GM12878 (cell line): Measurements from ENCODE around the gene MSL1.

Experiments used
- TARDBP ChIP-seq: IDR thresholded peaks from 2 replicates; pipeline ENCODE4 v1.6.1; 2016; ENCODE audit warnings: borderline replicate concordance
- TF ChIP-seq, protein P1 (sequence below): IDR thresholded peaks from 2 replicates; pipeline ENCODE4 v1.6.1; 2012; ENCODE audit warnings: low read length, inconsistent platforms
- TF ChIP-seq, protein P2 (sequence below), 3 experiments: IDR thresholded peaks in 2 of 3; conservative IDR thresholded peaks in 1 of 3; 2 replicates each; pipeline ENCODE4 v1.5.1; 2011; ENCODE audit warnings: low read depth in 3 of 3, low read length in 3 of 3, mild to moderate bottlenecking in 3 of 3, control low read depth in 2 of 3, moderate library complexity in 2 of 3, inconsistent platforms in 1 of 3, mixed read lengths in 1 of 3; ENCODE audit not compliant: control insufficient read depth in 2 of 3, insufficient read depth in 1 of 3; ENCODE audit errors: extremely low read depth in 1 of 3
- TF ChIP-seq, protein P3 (sequence below): fragments of 450-650 bp; IDR thresholded peaks from 2 replicates; pipeline ENCODE4 v1.6.1; 2016; ENCODE audit warnings: mild to moderate bottlenecking

DNA sequence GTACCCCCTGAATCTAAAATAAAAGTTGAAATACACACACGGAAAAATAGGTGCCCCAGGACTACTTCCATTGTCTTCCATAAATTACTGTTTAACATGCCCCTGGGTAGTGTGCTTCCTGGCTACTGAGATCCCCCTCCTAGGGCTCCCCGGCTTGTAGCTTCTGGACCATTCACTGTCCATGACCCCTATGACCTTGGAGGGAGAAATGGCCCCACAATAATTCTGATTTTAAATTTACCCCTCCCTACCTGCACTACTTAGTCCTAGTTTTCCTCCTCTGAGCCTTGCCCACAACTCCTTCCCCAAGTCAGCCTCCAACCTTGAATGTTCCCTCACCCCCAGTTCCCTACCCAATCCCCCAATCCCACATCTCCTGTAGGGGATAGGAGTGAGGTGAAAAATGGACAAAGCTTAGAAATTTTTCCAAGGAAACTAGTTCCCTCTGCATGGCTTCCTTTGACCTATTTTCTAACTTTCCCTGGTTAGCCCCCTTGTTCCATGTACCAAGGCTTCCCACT is 9.5 kb upstream of the MSL1 start:
- TF ChIP-seq, protein P1, sequence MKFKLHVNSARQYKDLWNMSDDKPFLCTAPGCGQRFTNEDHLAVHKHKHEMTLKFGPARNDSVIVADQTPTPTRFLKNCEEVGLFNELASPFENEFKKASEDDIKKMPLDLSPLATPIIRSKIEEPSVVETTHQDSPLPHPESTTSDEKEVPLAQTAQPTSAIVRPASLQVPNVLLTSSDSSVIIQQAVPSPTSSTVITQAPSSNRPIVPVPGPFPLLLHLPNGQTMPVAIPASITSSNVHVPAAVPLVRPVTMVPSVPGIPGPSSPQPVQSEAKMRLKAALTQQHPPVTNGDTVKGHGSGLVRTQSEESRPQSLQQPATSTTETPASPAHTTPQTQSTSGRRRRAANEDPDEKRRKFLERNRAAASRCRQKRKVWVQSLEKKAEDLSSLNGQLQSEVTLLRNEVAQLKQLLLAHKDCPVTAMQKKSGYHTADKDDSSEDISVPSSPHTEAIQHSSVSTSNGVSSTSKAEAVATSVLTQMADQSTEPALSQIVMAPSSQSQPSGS, result no peak
- no peak for TF ChIP-seq TARDBP
- TF ChIP-seq, protein P2, sequence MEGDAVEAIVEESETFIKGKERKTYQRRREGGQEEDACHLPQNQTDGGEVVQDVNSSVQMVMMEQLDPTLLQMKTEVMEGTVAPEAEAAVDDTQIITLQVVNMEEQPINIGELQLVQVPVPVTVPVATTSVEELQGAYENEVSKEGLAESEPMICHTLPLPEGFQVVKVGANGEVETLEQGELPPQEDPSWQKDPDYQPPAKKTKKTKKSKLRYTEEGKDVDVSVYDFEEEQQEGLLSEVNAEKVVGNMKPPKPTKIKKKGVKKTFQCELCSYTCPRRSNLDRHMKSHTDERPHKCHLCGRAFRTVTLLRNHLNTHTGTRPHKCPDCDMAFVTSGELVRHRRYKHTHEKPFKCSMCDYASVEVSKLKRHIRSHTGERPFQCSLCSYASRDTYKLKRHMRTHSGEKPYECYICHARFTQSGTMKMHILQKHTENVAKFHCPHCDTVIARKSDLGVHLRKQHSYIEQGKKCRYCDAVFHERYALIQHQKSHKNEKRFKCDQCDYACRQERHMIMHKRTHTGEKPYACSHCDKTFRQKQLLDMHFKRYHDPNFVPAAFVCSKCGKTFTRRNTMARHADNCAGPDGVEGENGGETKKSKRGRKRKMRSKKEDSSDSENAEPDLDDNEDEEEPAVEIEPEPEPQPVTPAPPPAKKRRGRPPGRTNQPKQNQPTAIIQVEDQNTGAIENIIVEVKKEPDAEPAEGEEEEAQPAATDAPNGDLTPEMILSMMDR (IDR thresholded peaks at IDR 0.05 in 2 of 3, conservative IDR thresholded peaks at IDR 0.05 in 1 of 3; ENCODE audit: control insufficient read depth in 2 of 3, extremely low read depth in 1 of 3, insufficient read depth in 1 of 3, low read depth in 3 of 3, low read length in 3 of 3), result no peak
- TF ChIP-seq, protein P3, sequence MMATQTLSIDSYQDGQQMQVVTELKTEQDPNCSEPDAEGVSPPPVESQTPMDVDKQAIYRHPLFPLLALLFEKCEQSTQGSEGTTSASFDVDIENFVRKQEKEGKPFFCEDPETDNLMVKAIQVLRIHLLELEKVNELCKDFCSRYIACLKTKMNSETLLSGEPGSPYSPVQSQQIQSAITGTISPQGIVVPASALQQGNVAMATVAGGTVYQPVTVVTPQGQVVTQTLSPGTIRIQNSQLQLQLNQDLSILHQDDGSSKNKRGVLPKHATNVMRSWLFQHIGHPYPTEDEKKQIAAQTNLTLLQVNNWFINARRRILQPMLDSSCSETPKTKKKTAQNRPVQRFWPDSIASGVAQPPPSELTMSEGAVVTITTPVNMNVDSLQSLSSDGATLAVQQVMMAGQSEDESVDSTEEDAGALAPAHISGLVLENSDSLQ, result no peak
